ENCODE data around the gene EIF4ENIF1.
A peak's percentile ranks its signal among the peaks of the same experiment; 100 is the strongest.
"Not testable (repeated sequence)": the region's sequence is repeated elsewhere in the genome, so short reads cannot be mapped to it uniquely, and the experiment has no call there.

The EIF4ENIF1 gene

GRCh38 chr22:31436132-31436531 is 53.5 kb downstream of the EIF4ENIF1 start:
- no peak for DNase-seq (ENCODE audit: low read depth)
- no peak overlapping the region for H3K4me3 ChIP-seq (ENCODE audit: control insufficient read depth, low read depth, low read length)
- TF ChIP-seq CTCF (IDR thresholded peaks at IDR 0.05; ENCODE audit: control insufficient read depth, insufficient read depth, low read depth, low read length, missing control alignments), result no peak

GRCh38 chr22:31431950-31432349 is 57.7 kb downstream of the EIF4ENIF1 start:
- no peak for DNase-seq (ENCODE audit: low read depth)
- TF ChIP-seq CTCF (IDR thresholded peaks at IDR 0.05; ENCODE audit: control insufficient read depth, insufficient read depth, low read depth, low read length, missing control alignments), result no peak
- H3K4me3 ChIP-seq (ENCODE audit: control insufficient read depth, low read depth, low read length), result no peak overlapping the region

- no peak overlapping the region for H3K4me3 ChIP-seq (ENCODE audit: control insufficient read depth, low read depth, low read length)
- no peak for DNase-seq (ENCODE audit: low read depth)
- no peak for TF ChIP-seq CTCF (IDR thresholded peaks at IDR 0.05; ENCODE audit: control insufficient read depth, insufficient read depth, low read depth, low read length, missing control alignments)
These were observed 64.2 kb downstream of the EIF4ENIF1 start for GRCh38 chr22:31425331-31426050.

GRCh38 chr22:31402350-31402749 is 87.3 kb downstream of the EIF4ENIF1 start:
- not testable (repeated sequence) for DNase-seq (ENCODE audit: low read depth); H3K4me3 ChIP-seq (ENCODE audit: control insufficient read depth, low read depth, low read length)

GRCh38 chr22:31400023-31400397 is 89.6 kb downstream of the EIF4ENIF1 start:
- DNase-seq (ENCODE audit: low read depth), result no peak

GRCh38 chr22:31399211-31400022 is 90.2 kb downstream of the EIF4ENIF1 start, which contains the start of gene DRG1:
TSS of gene DRG1 (plus strand) at chr22:31399604. CDS start at chr22:31399684, 80 bp downstream.
- TF ChIP-seq CTCF (IDR thresholded peaks at IDR 0.05; ENCODE audit: control insufficient read depth, insufficient read depth, low read depth, low read length, missing control alignments), result no peak
- DNase-seq (ENCODE audit: low read depth), result peak; percentile 71
- H3K4me3 ChIP-seq (ENCODE audit: control insufficient read depth, low read depth, low read length), result peak within 1 kb of the TSS; percentile 95

More at GRCh38 chr22:31400023-31400397, 89.6 kb downstream of the EIF4ENIF1 start:
- peak overlapping the region; percentile 95 for H3K4me3 ChIP-seq (ENCODE audit: control insufficient read depth, low read depth, low read length)
- no peak for TF ChIP-seq CTCF (IDR thresholded peaks at IDR 0.05; ENCODE audit: control insufficient read depth, insufficient read depth, low read depth, low read length, missing control alignments)

GRCh38 chr22:31398231-31398630 is 91.4 kb downstream of the EIF4ENIF1 start:
- TF ChIP-seq CTCF (IDR thresholded peaks at IDR 0.05; ENCODE audit: control insufficient read depth, insufficient read depth, low read depth, low read length, missing control alignments), result no peak
- H3K4me3 ChIP-seq (ENCODE audit: control insufficient read depth, low read depth, low read length), result no peak overlapping the region
- DNase-seq (ENCODE audit: low read depth), result no peak
